SK-N-SH treated with all-trans-retinoic acid at 6 μM for 48 hours (cell line): ENCODE data around the gene TMEM250.

Experiments used
- CSDC2 ChIP-seq: fragments of 250-450 bp; sonication (Bioruptor Pico); IDR thresholded peaks from 2 replicates; pipeline ENCODE4 v1.5.0; 2020; ENCODE audit warnings: mild to moderate bottlenecking, moderate library complexity
- ESRRG ChIP-seq: fragments of 250-450 bp; sonication (Bioruptor Pico); IDR thresholded peaks from 2 replicates; pipeline ENCODE4 v1.6.1; 2021; ENCODE audit warnings: mild to moderate bottlenecking
- ISL1 ChIP-seq: fragments of 250-450 bp; sonication (Bioruptor Pico); IDR thresholded peaks from 2 replicates; pipeline ENCODE4 v2.1.2; 2022; ENCODE audit warnings: mild to moderate bottlenecking, moderate library complexity
- PATZ1 ChIP-seq: fragments of 250-450 bp; sonication (Bioruptor Pico); IDR thresholded peaks from 2 replicates; pipeline ENCODE4 v1.8.0; 2020; ENCODE audit warnings: mild to moderate bottlenecking, moderate library complexity, borderline replicate concordance
- RARB ChIP-seq: fragments of 250-450 bp; sonication (Bioruptor Pico); IDR thresholded peaks from 2 replicates; pipeline ENCODE4 v1.8.0; 2021; ENCODE audit warnings: mild to moderate bottlenecking, moderate library complexity
- SNAI2 ChIP-seq: fragments of 250-450 bp; sonication (Bioruptor Pico); IDR thresholded peaks from 2 replicates; pipeline ENCODE4 v1.5.0; 2020; ENCODE audit warnings: mild to moderate bottlenecking, moderate library complexity
- TCF4 ChIP-seq: fragments of 250-450 bp; sonication (Bioruptor Pico); IDR thresholded peaks from 2 replicates; pipeline ENCODE4 v1.8.0; 2021; ENCODE audit warnings: mild to moderate bottlenecking, moderate library complexity, borderline replicate concordance
- TOX ChIP-seq: fragments of 250-450 bp; sonication (Bioruptor Pico); IDR thresholded peaks from 2 replicates; pipeline ENCODE4 v1.8.0; 2021; ENCODE audit warnings: mild to moderate bottlenecking, moderate library complexity, borderline replicate concordance
- ZFP3 ChIP-seq: fragments of 250-450 bp; sonication (Bioruptor Pico); IDR thresholded peaks from 2 replicates; pipeline ENCODE4 v1.5.0; 2020; ENCODE audit warnings: mild to moderate bottlenecking, moderate library complexity
- ZFP30 ChIP-seq: fragments of 450-650 bp; formaldehyde crosslinking; IDR thresholded peaks from 2 replicates; pipeline ENCODE4 v1.5.0; 2022; ENCODE audit warnings: mild to moderate bottlenecking, moderate library complexity
- ZNF70 ChIP-seq: fragments of 450-650 bp; formaldehyde crosslinking; IDR thresholded peaks from 2 replicates; pipeline ENCODE4 v1.5.0; 2020; ENCODE audit warnings: mild to moderate bottlenecking, moderate library complexity
- TF ChIP-seq, protein P1 (sequence below): fragments of 250-450 bp; sonication (Bioruptor Pico); IDR thresholded peaks from 2 replicates; pipeline ENCODE4 v1.8.0; 2021; ENCODE audit warnings: low read depth, mild to moderate bottlenecking, moderate library complexity, borderline replicate concordance

GRCh38 chr9:136131629-136132511 lies 13.2 kb upstream of the TMEM250 start:
- TF ChIP-seq ZNF70 (CRISPR knock-in tag) (no peak), TCF4 (CRISPR knock-in tag) (no peak), CSDC2 (CRISPR knock-in tag) (no peak), ZFP30 (CRISPR knock-in tag) (no peak), ZFP3 (no peak), PATZ1 (CRISPR knock-in tag) (no peak), SNAI2 (CRISPR knock-in tag) (no peak), RARB (no peak), ESRRG (CRISPR knock-in tag) (no peak), ISL1 (no peak), TOX (CRISPR knock-in tag) (no peak)
- TF ChIP-seq, protein P1, sequence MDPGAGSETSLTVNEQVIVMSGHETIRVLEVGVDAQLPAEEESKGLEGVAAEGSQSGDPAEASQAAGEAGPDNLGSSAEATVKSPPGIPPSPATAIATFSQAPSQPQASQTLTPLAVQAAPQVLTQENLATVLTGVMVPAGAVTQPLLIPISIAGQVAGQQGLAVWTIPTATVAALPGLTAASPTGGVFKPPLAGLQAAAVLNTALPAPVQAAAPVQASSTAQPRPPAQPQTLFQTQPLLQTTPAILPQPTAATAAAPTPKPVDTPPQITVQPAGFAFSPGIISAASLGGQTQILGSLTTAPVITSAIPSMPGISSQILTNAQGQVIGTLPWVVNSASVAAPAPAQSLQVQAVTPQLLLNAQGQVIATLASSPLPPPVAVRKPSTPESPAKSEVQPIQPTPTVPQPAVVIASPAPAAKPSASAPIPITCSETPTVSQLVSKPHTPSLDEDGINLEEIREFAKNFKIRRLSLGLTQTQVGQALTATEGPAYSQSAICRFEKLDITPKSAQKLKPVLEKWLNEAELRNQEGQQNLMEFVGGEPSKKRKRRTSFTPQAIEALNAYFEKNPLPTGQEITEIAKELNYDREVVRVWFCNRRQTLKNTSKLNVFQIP (CRISPR knock-in tag), result no peak
